Measurements from ENCODE around the gene CPNE4.

- TF ChIP-seq CTCF (IDR thresholded peaks at IDR 0.05 in 8 of 11, conservative IDR thresholded peaks at IDR 0.05 in 3 of 11) (no peak), POLR2AphosphoS5 (IDR thresholded peaks at IDR 0.05) (no peak), POLR2A (IDR thresholded peaks at IDR 0.05) (no peak)
Measured at GRCh38 chr3:131485119-131485518, 549.7 kb downstream of the CPNE4 start.
